SK-MEL-5 (cell line): Measurements from ENCODE around the gene SERINC4. TPM values are rescaled to one million over a fixed set of nuclear protein-coding genes. Genes with fewer than 3 reads are reported as not detected.

ENCODE experiments used
- DNase-seq: peaks from one replicate; pipeline ENCODE4 v3.0.0-alpha.2; 2016; ENCODE audit warnings: low read depth, low spot score
- in situ Hi-C: cut with HindIII; loops from 2 replicates; pipeline ENCODE4 v1.10.0; 2016; ENCODE audit warnings: low sequenced_read_pairs, high pct_unique_total_duplicates, low pct_unique_long_range_greater_than_20kb
- total RNA-seq: library from RNA; depleted of rRNA; stranded (reverse); fragments of >200 nt; shearing (Covaris generic); gene quantifications from 2 replicates; pipeline ENCODE4 v1.2.3, GENCODE V29; 2014

SERINC4 gene
- total RNA-seq, 1 experiment from 2014 or later, result not detected

DNA sequence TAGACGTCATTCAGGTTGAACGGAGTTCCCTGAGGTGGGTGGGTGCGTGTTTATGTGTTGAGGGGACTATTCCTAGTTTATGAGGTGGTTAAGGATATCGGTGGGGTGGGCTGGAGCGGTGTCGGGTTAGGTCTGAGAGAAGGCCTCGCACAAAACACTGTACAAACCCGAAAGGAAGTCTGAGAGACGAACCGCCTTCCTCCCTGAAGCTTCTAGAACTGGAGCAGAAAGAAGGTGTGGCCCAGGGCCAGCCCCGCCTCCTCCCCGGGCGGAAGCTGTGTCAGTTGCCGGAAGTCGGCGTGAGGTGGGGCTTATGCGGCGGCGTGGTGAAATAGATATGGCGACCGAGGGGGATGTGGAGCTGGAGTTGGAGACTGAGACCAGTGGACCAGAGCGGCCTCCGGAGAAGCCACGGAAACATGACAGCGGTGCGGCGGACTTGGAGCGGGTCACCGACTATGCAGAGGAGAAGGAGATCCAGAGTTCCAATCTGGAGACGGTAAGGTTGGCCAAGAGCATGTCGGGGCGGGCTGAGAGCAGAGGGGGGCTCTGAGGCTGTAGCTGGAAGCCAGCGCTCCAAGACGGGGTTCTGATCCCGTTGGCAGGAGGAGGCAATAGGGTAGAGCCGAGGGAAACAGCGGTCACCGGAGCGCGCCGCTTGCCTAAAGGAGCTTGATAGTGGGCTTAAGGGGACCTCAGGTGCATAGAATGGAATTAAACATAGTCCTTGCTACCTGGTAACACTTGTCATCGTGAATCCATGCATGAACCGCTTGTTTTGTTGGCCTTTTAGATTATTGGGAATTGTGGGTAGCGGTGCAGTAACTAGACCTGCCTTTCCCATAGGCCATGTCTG, 494 bp upstream of the SERINC4 start, which contains the start of gene HYPK:
Gene HYPK, plus strand, starts transcription at position 314 of the 856 bp plus-strand sequence. Its CDS starts 24 bp downstream, at position 338.
- DNase-seq, result peak; percentile 85
- in situ Hi-C loops, result no loop called here

DNA sequence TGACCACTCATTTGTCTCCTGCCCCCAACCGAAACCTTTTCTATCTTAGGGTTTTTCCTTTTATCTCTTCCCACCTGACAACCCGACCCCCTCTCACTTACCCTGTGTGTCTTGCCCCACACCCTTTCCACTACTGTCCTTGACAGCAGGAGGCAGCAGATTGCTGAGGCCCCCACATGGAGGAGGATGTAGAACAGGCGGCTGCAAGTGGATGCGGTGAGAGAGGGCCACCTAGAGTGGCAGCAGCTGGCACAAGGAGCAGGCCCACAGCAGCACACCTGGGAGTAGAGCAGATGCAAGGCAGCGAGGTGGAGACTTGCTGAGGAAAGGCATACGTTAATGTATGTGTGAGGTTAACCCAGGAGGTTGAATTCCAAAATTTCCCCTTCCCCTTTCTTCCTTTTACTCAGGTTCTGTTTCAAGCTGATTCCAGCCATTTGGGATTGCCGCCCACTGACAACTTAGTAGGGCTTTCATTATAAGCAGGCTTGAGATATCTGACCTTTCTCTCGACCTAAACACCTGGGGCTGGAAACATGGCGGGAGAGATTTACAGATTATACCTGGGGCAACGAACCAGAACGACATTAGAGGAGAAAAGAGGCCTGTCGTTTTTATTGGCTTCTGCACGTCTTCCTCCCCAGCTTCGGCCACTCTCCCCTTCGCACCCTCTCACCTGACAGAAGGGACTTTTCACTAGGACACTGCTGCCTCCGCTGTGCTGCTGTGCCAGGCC, 643 bp downstream of the SERINC4 start:
- in situ Hi-C loops, result no loop called here
- DNase-seq, result no peak

GRCh38 chr15:43796566-43796965, 3.5 kb downstream of the SERINC4 start:
- in situ Hi-C loops, result no loop called here
- DNase-seq, result no peak

DNA sequence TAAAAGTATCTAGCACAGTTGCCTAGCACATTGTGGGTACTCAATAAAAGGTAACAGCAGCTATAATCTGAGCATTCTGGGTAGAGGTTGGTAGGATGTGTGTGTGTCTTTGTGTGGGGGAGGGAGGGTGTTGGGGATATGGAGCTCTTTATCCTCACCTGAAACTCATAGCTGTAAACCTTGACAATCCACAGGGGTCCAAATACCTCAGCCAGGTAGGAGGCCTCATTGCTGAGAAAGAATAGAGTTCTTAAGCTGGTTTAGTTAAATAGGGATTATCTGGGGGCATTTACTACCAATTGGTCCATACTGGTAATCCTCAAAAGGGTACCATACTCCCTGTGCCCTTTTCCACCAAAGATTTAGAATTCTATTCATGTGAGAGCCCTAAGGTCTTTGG, 4.0 kb downstream of the SERINC4 start:
- DNase-seq, result no peak
- in situ Hi-C loops, result no loop called here

DNA sequence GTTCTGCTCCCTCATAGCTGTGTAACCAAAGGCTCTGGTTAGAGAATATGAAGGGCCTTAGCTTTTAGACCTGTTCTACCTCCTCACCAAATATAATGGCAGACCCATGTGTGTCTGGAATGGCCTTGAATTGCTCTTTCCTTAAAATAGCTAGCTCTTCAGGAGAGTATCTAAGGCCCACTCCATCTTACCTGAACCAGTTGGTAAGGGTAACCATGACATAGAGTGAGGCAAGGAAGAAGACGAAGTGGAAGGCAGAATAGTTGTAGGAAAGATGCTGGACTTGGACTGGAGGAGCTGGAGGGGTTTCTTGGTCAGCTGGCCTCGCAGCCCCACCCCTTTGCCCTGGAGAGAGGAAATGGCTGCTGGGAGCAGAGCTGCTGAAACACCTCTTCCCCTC, 4.8 kb downstream of the SERINC4 start:
- no peak for DNase-seq
- in situ Hi-C loops, result no loop called here

GRCh38 chr15:43794269-43795037, 5.6 kb downstream of the SERINC4 start:
- in situ Hi-C loops, result no loop called here
- no peak for DNase-seq

DNA sequence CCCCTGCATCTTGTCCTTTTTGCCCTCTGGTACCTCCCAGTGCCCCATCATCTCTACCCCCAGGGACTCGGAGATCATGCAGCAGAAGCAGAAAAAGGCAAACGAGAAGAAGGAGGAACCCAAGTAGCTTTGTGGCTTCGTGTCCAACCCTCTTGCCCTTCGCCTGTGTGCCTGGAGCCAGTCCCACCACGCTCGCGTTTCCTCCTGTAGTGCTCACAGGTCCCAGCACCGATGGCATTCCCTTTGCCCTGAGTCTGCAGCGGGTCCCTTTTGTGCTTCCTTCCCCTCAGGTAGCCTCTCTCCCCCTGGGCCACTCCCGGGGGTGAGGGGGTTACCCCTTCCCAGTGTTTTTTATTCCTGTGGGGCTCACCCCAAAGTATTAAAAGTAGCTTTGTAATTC, 6.4 kb downstream of the SERINC4 start:
- no peak for DNase-seq
- in situ Hi-C loops, result no loop called here

DNA sequence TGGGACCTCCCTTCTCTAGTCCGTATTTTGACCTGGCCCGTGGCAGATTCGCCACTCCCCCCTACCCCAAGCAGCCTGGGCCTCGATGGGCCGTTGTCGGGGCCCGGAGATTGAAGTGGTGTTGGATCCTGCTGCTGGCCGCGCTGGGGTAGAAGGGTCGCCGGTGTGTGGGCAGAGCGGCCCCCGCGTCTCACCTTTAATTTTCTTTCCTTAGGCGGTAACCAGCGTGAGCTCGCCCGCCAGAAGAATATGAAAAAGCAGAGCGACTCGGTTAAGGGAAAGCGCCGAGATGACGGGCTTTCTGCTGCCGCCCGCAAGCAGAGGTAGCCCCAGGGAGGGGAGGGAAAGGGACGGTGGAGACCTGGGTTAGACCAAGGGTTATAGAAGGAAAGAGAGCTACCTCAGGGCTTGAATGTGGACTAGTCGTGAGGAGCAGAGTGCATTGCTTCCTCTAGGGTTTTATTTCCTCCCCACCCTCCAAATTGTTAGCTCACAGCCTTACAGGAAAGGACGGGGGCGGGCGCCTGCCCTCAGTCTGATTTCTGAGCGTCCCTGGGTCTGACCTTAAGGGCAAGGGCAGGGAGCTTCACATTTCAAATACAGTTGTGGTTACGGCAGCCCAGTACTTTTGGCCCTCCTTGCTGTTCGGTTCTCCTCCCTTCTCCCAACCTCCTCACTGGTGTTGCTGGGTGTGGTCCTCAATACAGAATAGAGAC, 7.1 kb downstream of the SERINC4 start:
- DNase-seq, result no peak
- in situ Hi-C loops, result no loop called here

DNA sequence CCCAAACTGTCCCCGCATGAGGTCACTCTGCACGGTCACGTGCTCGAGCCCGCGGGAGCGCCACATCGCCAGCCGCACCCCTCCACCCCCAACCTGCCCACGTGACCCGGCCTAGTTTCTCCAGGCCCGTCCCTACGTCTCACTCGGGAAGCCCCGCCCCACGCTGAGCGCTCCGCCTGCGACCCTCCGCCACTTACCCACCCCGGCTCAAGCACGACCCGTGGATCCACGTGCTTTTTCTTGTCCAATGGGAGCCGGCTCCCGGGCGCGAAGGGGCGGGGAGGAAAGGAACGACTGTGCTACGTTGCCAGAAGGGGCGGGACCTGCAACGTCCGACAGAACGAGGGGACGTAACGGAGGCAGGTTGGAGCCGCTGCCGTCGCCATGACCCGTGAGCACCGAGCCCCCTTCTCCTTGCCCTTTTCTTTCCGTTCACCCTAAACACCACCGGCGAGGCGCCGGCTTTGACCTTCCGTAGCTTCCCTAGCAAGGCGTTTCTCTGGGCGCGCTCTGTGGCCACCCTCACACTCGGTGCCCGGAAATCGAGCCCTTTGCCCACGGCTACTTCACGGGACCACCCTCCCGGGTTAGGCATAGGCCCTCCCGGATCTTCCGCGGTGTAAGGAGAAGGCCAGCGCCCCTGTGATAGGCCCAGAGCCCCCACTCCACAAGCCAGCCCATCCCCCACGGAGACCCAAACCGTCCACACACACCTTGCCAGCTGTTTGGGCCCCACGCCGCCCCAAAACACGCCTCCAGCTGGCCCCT, 7.8 kb downstream of the SERINC4 start, which contains the start of gene SERF2:
Gene SERF2, plus strand, starts transcription at position 328 of the 768 bp plus-strand sequence. Its CDS starts 57 bp downstream, at position 385.
- in situ Hi-C loops, result no loop called here
- DNase-seq, result peak; percentile 99

GRCh38 chr15:43789409-43789808, 10.6 kb downstream of the SERINC4 start:
- in situ Hi-C loops, result no loop called here
- no peak for DNase-seq

- no peak for DNase-seq
Measured at GRCh38 chr15:43779016-43779415, 21.0 kb downstream of the SERINC4 start.

DNA sequence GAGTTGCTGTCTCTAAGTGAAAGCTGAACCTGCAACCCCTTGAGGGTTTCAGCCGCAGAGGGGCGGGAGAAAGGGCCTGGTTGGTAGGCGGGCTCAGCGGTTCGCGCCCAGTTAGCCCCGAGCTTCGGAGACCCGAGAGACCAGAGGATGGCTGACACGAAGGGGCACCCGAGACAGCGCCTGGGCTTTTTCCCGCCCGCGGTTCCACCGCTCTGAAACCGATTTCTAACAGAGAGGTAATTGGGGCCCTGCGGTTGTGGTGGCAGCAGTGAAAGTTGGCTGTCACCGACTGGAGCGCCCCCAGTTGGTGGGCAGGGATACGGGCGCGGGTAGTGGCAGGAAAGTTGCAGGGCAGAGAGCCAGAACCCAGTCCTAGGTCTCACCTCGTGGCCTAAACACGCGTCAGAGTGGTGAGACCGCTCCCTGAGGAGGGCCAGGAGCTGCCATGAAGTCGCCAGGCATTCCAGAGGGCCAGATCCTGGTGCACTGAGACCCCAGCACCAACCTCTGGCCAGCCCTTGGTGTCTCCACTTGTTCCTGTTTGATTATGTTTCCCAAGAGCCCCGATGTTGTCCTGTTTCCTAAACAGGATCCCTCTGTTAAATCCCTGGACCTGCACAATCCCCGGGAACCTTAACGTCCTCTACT, 22.6 kb downstream of the SERINC4 start:
- in situ Hi-C loops, result no loop called here
- DNase-seq, result peak; percentile 86

More at GRCh38 chr15:43779016-43779415, 21.0 kb downstream of the SERINC4 start:
- in situ Hi-C loops, result no loop called here

- DNase-seq, result peak; percentile 78
- in situ Hi-C loops, result no loop called here
Measured at GRCh38 chr15:43776718-43777266, 23.2 kb downstream of the SERINC4 start, which contains the start of gene ELL3. Gene ELL3 (minus strand): TSS chr15:43776966. CDS start chr15:43776901, 65 bp downstream.

DNA sequence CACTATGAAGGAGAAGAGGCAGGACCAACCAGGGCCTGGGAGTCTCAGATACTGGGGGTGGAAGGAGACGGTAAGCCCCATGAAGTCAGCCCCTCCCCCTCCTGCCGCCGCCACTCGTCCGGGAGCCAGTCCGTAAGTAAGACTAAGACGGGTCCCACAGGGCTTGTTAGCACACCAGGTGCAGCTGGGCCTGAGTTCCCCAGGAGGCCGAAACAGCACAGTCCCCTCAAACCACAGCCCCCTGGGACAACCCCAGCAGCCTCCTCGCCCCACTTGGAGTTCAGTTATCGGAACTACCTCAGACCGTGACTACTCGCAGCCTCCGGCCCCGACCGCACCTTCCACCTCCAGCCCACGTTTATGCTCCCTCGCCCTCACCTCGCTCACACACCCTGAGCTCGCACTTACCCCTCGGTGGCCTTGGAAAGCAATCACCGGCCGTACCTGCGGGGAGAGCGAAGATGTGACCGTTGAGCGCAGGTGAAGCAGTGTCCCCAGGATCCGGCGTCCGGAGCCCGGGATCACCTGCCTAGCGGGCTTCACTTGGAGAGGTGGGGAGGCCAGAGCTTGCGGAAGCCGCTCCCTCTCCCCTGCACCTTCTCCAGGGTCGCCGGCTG, 23.8 kb downstream of the SERINC4 start:
- in situ Hi-C loops, result no loop called here
- no peak for DNase-seq

- in situ Hi-C loops, result no loop called here
- DNase-seq, result peak; percentile 52
Measured at GRCh38 chr15:43775411-43775965, 24.5 kb downstream of the SERINC4 start.
